GM10266 (cell line): Measurements from ENCODE around the gene EVC2.

Source experiments
- DNase-seq: peaks from one replicate; pipeline ENCODE4 v3.0.0; 2012; ENCODE audit errors: extremely low spot score
- TF ChIP-seq, protein P1 (sequence below): IDR thresholded peaks from 2 replicates; pipeline ENCODE4 v1.5.1; 2012; ENCODE audit warnings: mild to moderate bottlenecking, low read depth; ENCODE audit not compliant: control insufficient read depth, insufficient read depth; ENCODE audit errors: missing control alignments

EVC2 gene, protein sequence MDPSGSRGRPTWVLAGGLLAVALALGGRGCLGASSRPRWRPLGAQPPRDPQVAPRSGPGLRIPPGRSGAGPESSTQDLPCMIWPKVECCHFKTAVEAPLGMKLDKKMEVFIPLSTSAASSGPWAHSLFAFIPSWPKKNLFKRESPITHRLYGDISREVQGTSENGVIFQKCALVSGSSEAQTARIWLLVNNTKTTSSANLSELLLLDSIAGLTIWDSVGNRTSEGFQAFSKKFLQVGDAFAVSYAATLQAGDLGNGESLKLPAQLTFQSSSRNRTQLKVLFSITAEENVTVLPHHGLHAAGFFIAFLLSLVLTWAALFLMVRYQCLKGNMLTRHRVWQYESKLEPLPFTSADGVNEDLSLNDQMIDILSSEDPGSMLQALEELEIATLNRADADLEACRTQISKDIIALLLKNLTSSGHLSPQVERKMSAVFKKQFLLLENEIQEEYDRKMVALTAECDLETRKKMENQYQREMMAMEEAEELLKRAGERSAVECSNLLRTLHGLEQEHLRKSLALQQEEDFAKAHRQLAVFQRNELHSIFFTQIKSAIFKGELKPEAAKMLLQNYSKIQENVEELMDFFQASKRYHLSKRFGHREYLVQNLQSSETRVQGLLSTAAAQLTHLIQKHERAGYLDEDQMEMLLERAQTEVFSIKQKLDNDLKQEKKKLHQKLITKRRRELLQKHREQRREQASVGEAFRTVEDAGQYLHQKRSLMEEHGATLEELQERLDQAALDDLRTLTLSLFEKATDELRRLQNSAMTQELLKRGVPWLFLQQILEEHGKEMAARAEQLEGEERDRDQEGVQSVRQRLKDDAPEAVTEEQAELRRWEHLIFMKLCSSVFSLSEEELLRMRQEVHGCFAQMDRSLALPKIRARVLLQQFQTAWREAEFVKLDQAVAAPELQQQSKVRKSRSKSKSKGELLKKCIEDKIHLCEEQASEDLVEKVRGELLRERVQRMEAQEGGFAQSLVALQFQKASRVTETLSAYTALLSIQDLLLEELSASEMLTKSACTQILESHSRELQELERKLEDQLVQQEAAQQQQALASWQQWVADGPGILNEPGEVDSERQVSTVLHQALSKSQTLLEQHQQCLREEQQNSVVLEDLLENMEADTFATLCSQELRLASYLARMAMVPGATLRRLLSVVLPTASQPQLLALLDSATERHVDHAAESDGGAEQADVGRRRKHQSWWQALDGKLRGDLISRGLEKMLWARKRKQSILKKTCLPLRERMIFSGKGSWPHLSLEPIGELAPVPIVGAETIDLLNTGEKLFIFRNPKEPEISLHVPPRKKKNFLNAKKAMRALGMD

DNA sequence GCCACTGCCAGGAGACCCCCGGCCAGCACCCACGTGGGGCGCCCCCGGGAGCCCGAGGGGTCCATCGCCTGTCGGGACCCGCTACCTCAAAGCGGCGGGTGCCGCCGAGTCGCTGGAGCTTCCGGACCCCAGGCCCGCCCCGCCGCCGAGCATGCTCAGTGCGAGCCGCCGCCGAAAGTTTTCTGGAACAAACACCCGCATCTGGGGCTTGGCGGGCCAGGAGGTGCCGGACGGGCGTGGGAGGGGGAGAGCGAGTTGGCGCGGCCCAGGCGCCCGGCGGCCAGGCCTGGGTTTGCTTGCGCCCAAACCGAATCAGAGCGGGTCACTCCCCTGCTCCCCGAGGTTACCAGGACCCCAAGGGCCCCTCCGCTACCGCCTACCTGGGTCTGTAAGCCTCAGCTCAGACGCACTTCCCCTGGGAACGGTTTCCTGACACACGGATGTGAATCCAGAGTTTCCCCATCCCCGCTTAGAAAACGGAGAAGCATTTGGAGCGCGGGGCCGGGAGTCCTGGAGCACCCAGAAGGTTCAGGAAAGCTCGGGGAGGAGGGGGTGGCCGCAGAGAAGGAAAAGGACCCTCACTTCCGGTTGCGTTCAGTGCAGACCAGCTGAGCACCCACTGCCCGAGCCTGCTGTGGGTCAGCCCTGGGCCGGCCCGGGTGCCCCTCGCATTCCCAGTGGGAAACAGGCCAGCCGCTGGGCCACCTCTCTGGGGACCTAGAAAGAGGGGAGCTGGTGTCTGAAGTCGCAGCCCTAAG is at the start of gene EVC2:
Gene EVC2 (minus strand): TSS at position 111 of the 758 bp plus-strand sequence. CDS start 46 bp downstream, at position 65.
- TF ChIP-seq, protein P1, sequence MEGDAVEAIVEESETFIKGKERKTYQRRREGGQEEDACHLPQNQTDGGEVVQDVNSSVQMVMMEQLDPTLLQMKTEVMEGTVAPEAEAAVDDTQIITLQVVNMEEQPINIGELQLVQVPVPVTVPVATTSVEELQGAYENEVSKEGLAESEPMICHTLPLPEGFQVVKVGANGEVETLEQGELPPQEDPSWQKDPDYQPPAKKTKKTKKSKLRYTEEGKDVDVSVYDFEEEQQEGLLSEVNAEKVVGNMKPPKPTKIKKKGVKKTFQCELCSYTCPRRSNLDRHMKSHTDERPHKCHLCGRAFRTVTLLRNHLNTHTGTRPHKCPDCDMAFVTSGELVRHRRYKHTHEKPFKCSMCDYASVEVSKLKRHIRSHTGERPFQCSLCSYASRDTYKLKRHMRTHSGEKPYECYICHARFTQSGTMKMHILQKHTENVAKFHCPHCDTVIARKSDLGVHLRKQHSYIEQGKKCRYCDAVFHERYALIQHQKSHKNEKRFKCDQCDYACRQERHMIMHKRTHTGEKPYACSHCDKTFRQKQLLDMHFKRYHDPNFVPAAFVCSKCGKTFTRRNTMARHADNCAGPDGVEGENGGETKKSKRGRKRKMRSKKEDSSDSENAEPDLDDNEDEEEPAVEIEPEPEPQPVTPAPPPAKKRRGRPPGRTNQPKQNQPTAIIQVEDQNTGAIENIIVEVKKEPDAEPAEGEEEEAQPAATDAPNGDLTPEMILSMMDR, result no peak
- peak; percentile 19 for DNase-seq

DNA sequence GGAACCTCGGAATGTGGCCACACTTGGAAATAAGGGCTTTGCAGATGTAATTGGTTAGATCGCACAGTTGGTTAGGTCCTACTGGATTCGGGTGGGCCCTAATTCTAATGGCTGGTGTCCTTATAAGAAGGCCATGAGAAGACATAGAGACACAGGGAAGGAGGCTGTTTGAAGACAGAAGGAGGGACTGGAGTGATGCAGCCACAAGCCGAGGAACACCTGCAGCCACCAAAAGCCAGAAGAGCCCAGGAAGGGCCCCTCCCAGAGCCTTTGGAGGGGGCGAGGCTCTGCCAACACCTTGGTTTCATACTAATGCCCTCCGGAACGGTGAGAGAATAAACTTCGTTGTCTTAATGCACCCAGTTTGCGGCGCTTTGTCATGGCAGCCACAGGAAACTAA is 49.6 kb upstream of the EVC2 start:
- no peak for DNase-seq
- TF ChIP-seq, protein P1, result no peak

DNA sequence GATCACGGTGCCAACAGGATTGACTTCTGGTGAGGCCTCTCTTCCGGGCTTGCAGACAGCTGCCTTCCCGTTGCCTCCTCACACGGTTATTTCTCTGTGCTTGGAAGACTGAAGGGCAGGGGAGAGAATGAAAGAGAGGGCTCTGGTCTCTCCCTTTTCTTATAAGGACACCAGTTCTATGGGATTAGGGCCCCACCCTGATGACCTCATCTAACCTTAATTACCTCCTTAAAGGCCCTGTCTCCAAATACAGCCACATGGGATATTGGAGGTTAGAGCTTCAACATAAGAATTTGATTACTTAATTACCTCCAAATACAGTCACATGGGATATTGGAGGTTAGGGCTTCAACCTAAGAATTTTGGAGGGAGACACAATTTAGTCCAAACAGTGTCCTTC is 49.2 kb upstream of the EVC2 start:
- TF ChIP-seq, protein P1, result no peak
- no peak for DNase-seq

DNA sequence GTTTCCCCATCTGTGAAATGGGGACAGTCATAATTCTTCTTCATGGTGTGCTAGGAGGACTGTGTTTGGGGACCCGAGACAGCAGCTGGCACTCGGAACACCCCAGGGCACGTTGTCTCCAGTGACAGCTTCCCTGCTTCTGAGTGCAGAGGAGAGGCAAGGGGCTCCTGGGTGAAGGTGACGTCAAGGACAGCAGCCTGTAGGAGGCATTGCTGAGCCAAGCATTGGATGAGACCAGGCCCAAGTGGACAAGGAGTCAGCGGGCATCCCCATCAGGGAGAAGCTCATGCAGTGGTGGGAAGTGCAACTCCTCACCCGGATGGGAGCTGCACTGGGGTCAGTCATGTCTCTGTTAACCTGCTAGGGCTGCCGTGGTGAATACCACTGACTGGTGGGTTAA is 48.7 kb upstream of the EVC2 start:
- TF ChIP-seq, protein P1, result no peak
- no peak for DNase-seq

DNA sequence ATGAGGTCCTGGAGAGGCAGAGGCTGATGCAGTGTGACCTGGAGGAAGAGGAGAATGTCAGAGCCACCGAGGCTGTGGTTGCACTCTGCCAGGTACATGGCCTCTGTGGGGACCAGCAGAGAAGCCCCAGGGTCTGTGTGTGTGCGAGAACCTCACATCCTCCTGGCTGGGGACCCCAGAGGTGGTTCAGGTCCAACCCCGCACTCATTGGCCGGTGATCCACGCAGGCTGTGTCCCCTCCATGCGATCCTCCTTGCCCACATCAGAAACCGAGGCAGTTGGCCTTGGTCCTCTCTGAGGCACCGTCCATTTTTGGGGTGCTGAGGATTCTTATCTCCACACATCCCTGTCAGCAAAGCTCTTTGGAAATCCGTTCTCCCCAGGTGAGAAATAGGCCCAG is 47.9 kb upstream of the EVC2 start:
- TF ChIP-seq, protein P1, result no peak
- no peak for DNase-seq

DNA sequence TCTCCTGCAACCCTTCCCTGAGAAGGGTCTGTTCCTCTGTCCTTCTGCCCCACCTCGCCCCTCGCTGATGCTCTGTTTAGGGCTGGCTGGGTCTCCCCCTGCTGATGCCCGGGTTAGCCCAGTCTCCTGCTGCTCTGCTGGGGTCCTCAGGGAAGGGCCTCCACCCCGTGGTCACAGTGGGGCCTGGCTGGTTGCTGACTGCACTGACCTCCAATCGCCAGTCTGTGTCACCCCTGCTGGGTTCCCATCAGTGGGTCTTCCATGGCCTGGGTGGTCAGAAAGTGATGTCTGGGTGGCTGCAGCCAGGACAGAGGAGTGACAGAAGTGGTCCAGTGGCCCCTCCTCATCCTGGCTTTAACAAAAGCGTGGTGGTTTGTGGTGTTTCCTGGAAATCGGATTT is 47.3 kb upstream of the EVC2 start:
- DNase-seq, result no peak
- TF ChIP-seq, protein P1, result no peak
